Activated CD4-positive, alpha-beta memory T cell treated with anti-CD3 and anti-CD28 coated beads for 36 hours (primary cell): ENCODE measurements around the gene FGFR2. TPM values are rescaled to one million over a fixed set of nuclear protein-coding genes. Genes with fewer than 3 reads are reported as not detected.

Experiments
- CTCF ChIA-PET: fragments of 350-600 bp; sonication (Branson Sonifier 250); formaldehyde crosslinking; loops from one replicate; lab custom pipeline; 2021; ENCODE audit warnings: antibody characterized with exemption, inconsistent platforms; lab: Charles Lee
- POLR2A ChIA-PET: fragments of 350-600 bp; sonication (Branson Sonifier 250); formaldehyde crosslinking; loops from one replicate; lab custom pipeline; 2021; ENCODE audit warnings: antibody characterized with exemption; lab: Charles Lee
- DNase-seq: peaks from one replicate; pipeline ENCODE4 v3.0.0-alpha.2; 2020
- H3K27ac Mint-ChIP-seq: one replicate; pipeline ENCODE4 v1.8.0; 2021; ENCODE audit warnings: mixed read lengths
- H3K27me3 Mint-ChIP-seq: one replicate; pipeline ENCODE4 v1.8.0; 2021; ENCODE audit warnings: mixed read lengths
- H3K36me3 Mint-ChIP-seq: one replicate; pipeline ENCODE4 v1.8.0; 2021; ENCODE audit warnings: mixed read lengths
- H3K4me1 Mint-ChIP-seq: one replicate; pipeline ENCODE4 v1.8.0; 2021; ENCODE audit warnings: low read depth, mixed read lengths
- H3K4me3 Mint-ChIP-seq: one replicate; pipeline ENCODE4 v1.8.0; 2021; ENCODE audit warnings: mild to moderate bottlenecking, mixed read lengths
- H3K9me3 Mint-ChIP-seq: one replicate; pipeline ENCODE4 v1.8.0; 2021; ENCODE audit warnings: mixed read lengths
- intact Hi-C: fragments of 100-400 bp; cut with micrococcal nuclease; formaldehyde crosslinking; loops from one replicate; pipeline ENCODE4 v1.15.1; 2023
- total RNA-seq, 2 experiments: library from RNA; stranded (reverse); gene quantifications; one replicate each; pipeline ENCODE4 v1.2.3, GENCODE V29; 2021

FGFR2 gene
- total RNA-seq, 2 experiments from 2014 or later = 0.05 to 0.19 TPM

- intact Hi-C loops = no loop called here
Observed at GRCh38 chr10:121459622-121460453, 138.4 kb downstream of the FGFR2 start.

GRCh38 chr10:121459279-121459621 lies 139.0 kb downstream of the FGFR2 start:
- Mint-ChIP-seq H3K36me3 (no peaks in the 10 kb centered on the region), H3K9me3 (no peaks in the 10 kb centered on the region), H3K27me3 (no peaks in the 10 kb centered on the region), H3K27ac (no peak overlapping the region), H3K4me3 (no peak overlapping the region), H3K4me1 (no peaks in the 10 kb centered on the region)
- POLR2A ChIA-PET = no interaction called here
- no peak for DNase-seq
- intact Hi-C loops = no loop called here
- CTCF ChIA-PET = no interaction called here

More at GRCh38 chr10:121459622-121460453, 138.4 kb downstream of the FGFR2 start:
- no peaks in the 10 kb centered on the region for H3K27me3 Mint-ChIP-seq
- no peaks in the 10 kb centered on the region for H3K36me3 Mint-ChIP-seq
- ChIA-PET CTCF (no interaction called here), POLR2A (no interaction called here)
- H3K9me3 Mint-ChIP-seq = no peaks in the 10 kb centered on the region
- no peak overlapping the region for H3K27ac Mint-ChIP-seq
- H3K4me3 Mint-ChIP-seq = no peak overlapping the region
- H3K4me1 Mint-ChIP-seq = no peaks in the 10 kb centered on the region
- no peak for DNase-seq

GRCh38 chr10:121457729-121458128 lies 140.5 kb downstream of the FGFR2 start:
- DNase-seq = no peak
- Mint-ChIP-seq H3K4me3 (no peak overlapping the region), H3K36me3 (no peaks in the 10 kb centered on the region), H3K9me3 (no peaks in the 10 kb centered on the region), H3K4me1 (no peaks in the 10 kb centered on the region), H3K27me3 (no peaks in the 10 kb centered on the region), H3K27ac (no peak overlapping the region)
- ChIA-PET CTCF (no interaction called here), POLR2A (no interaction called here)
- intact Hi-C loops = no loop called here

- no peaks in the 10 kb centered on the region for H3K4me1 Mint-ChIP-seq
- POLR2A ChIA-PET = no interaction called here
- H3K9me3 Mint-ChIP-seq = no peaks in the 10 kb centered on the region
- no peak overlapping the region for H3K27ac Mint-ChIP-seq
- no peaks in the 10 kb centered on the region for H3K27me3 Mint-ChIP-seq
- intact Hi-C loops = no loop called here
- H3K4me3 Mint-ChIP-seq = no peak overlapping the region
- H3K36me3 Mint-ChIP-seq = no peaks in the 10 kb centered on the region
- no peak for DNase-seq
- CTCF ChIA-PET = no interaction called here
Observed at GRCh38 chr10:121455377-121455776, 142.9 kb downstream of the FGFR2 start.

- CTCF ChIA-PET = no interaction called here
- POLR2A ChIA-PET = no interaction called here
- intact Hi-C loops = no loop called here
- no peak for DNase-seq
- no peaks in the 10 kb centered on the region for H3K9me3 Mint-ChIP-seq
- H3K4me3 Mint-ChIP-seq = no peak overlapping the region
- no peaks in the 10 kb centered on the region for H3K36me3 Mint-ChIP-seq
- H3K27me3 Mint-ChIP-seq = no peaks in the 10 kb centered on the region
- no peak overlapping the region for H3K27ac Mint-ChIP-seq
- H3K4me1 Mint-ChIP-seq = no peaks in the 10 kb centered on the region
Observed at GRCh38 chr10:121454781-121455180, 143.5 kb downstream of the FGFR2 start.

- no peaks in the 10 kb centered on the region for H3K4me1 Mint-ChIP-seq
- DNase-seq = no peak
- no peaks in the 10 kb centered on the region for H3K9me3 Mint-ChIP-seq
- no peak overlapping the region for H3K4me3 Mint-ChIP-seq
- CTCF ChIA-PET = no interaction called here
- H3K27ac Mint-ChIP-seq = no peak overlapping the region
- intact Hi-C loops = no loop called here
- no peaks in the 10 kb centered on the region for H3K36me3 Mint-ChIP-seq
- no peaks in the 10 kb centered on the region for H3K27me3 Mint-ChIP-seq
- POLR2A ChIA-PET = no interaction called here
Observed at GRCh38 chr10:121453160-121453559, 145.1 kb downstream of the FGFR2 start.

- H3K9me3 Mint-ChIP-seq = no peaks in the 10 kb centered on the region
- H3K27me3 Mint-ChIP-seq = no peaks in the 10 kb centered on the region
- ChIA-PET POLR2A (no interaction called here), CTCF (no interaction called here)
- intact Hi-C loops = no loop called here
- H3K4me1 Mint-ChIP-seq = no peaks in the 10 kb centered on the region
- H3K4me3 Mint-ChIP-seq = no peak overlapping the region
- H3K36me3 Mint-ChIP-seq = no peaks in the 10 kb centered on the region
- no peak for DNase-seq
- no peak overlapping the region for H3K27ac Mint-ChIP-seq
Observed at GRCh38 chr10:121452581-121452980, 145.7 kb downstream of the FGFR2 start.

- H3K36me3 Mint-ChIP-seq = no peaks in the 10 kb centered on the region
- no peaks in the 10 kb centered on the region for H3K4me1 Mint-ChIP-seq
- H3K9me3 Mint-ChIP-seq = no peaks in the 10 kb centered on the region
- no peaks in the 10 kb centered on the region for H3K27me3 Mint-ChIP-seq
- POLR2A ChIA-PET = no interaction called here
- intact Hi-C loops = no loop called here
- H3K27ac Mint-ChIP-seq = no peak overlapping the region
- H3K4me3 Mint-ChIP-seq = no peak overlapping the region
- CTCF ChIA-PET = no interaction called here
- no peak for DNase-seq
Observed at GRCh38 chr10:121450247-121450646, 148.0 kb downstream of the FGFR2 start.

- H3K27me3 Mint-ChIP-seq = no peaks in the 10 kb centered on the region
- CTCF ChIA-PET = no interaction called here
- intact Hi-C loops = loop anchor here (2.0 kb wide), 1 partner anchor 67 kb away; no protein-coding TSS in a partner anchor
- no peak overlapping the region for H3K4me3 Mint-ChIP-seq
- H3K27ac Mint-ChIP-seq = no peak overlapping the region
- H3K36me3 Mint-ChIP-seq = no peaks in the 10 kb centered on the region
- DNase-seq = no peak
- H3K9me3 Mint-ChIP-seq = no peaks in the 10 kb centered on the region
- POLR2A ChIA-PET = no interaction called here
- no peaks in the 10 kb centered on the region for H3K4me1 Mint-ChIP-seq
Observed at GRCh38 chr10:121449482-121449924, 148.7 kb downstream of the FGFR2 start.

- H3K27me3 Mint-ChIP-seq = no peaks in the 10 kb centered on the region
Observed at GRCh38 chr10:121448766-121449421, 149.3 kb downstream of the FGFR2 start.

GRCh38 chr10:121444520-121445165 lies 153.6 kb downstream of the FGFR2 start:
- intact Hi-C loops = no loop called here
- ChIA-PET CTCF (no interaction called here), POLR2A (interaction anchor here (0.7 kb wide), 1 partner anchor 290 kb away, joined by 3 read pairs; no protein-coding TSS in a partner anchor)
- no peak overlapping the region for H3K27ac Mint-ChIP-seq
- H3K27me3 Mint-ChIP-seq = no peaks in the 10 kb centered on the region
- DNase-seq = no peak
- no peaks in the 10 kb centered on the region for H3K9me3 Mint-ChIP-seq
- no peaks in the 10 kb centered on the region for H3K36me3 Mint-ChIP-seq
- no peak overlapping the region for H3K4me3 Mint-ChIP-seq
- H3K4me1 Mint-ChIP-seq = no peaks in the 10 kb centered on the region

More at GRCh38 chr10:121448766-121449421, 149.3 kb downstream of the FGFR2 start:
- Mint-ChIP-seq H3K27ac (no peak overlapping the region), H3K36me3 (no peaks in the 10 kb centered on the region), H3K4me3 (no peak overlapping the region), H3K4me1 (no peaks in the 10 kb centered on the region), H3K9me3 (no peaks in the 10 kb centered on the region)
- ChIA-PET POLR2A (no interaction called here), CTCF (no interaction called here)
- intact Hi-C loops = loop anchor here (2.0 kb wide), 1 partner anchor 68 kb away; no protein-coding TSS in a partner anchor
- DNase-seq = no peak

GRCh38 chr10:121442086-121442935 lies 155.9 kb downstream of the FGFR2 start:
- CTCF ChIA-PET = no interaction called here
- no peaks in the 10 kb centered on the region for H3K9me3 Mint-ChIP-seq
- H3K36me3 Mint-ChIP-seq = no peaks in the 10 kb centered on the region
- no peaks in the 10 kb centered on the region for H3K27me3 Mint-ChIP-seq
- H3K4me3 Mint-ChIP-seq = no peak overlapping the region
- POLR2A ChIA-PET = no interaction called here
- H3K4me1 Mint-ChIP-seq = no peaks in the 10 kb centered on the region
- intact Hi-C loops = no loop called here
- H3K27ac Mint-ChIP-seq = no peak overlapping the region
- no peak for DNase-seq
